CD4-positive, alpha-beta T cell (primary cell): Measurements from ENCODE around the gene SPDEF. TPM values are rescaled to one million over a fixed set of nuclear protein-coding genes. Genes with fewer than 3 reads are reported as not detected.

Source experiments
- ATAC-seq: fragments of 200-7000 bp; cut with Tn5 transposase; one replicate; pipeline ENCODE4 v1.10.0; 2022; ENCODE audit warnings: mild to moderate bottlenecking; ENCODE audit not compliant: poor library complexity
- CTCF ChIA-PET: fragments of 350-600 bp; sonication (Branson Sonifier 250); formaldehyde crosslinking; loops from one replicate; lab custom pipeline; 2021; ENCODE audit warnings: antibody characterized with exemption, inconsistent platforms; lab: Charles Lee
- POLR2A ChIA-PET: fragments of 350-600 bp; sonication (Branson Sonifier 250); formaldehyde crosslinking; loops from one replicate; lab custom pipeline; 2021; ENCODE audit warnings: antibody characterized with exemption, inconsistent platforms; lab: Charles Lee
- DNase-seq, 14 experiments: peaks; one replicate each; pipeline ENCODE4 v3.0.0-alpha.2; 2013 to 2020; ENCODE audit warnings: mixed read lengths in 2 of 14
- H3K27ac ChIP-seq, 2 donors: one replicate each; pipeline versions ENCODE4 v1.5.1 to v1.7.0; 2013; ENCODE audit warnings: low read length in 2 of 2, low read depth in 1 of 2, mild to moderate bottlenecking in 1 of 2
- H3K27me3 ChIP-seq, 2 experiments: 1 replicate in 1 of 2; 2 replicates in 1 of 2; pipeline versions ENCODE4 v1.6.1 to v1.7.0; 2013; ENCODE audit warnings: low read length in 2 of 2, control low read depth in 1 of 2, mild to moderate bottlenecking in 1 of 2, moderate library complexity in 1 of 2; ENCODE audit not compliant: insufficient read depth in 2 of 2, control insufficient read depth in 1 of 2
- H3K36me3 ChIP-seq: one replicate; pipeline ENCODE4 v1.6.1; 2013; ENCODE audit warnings: low read length, control low read depth; ENCODE audit not compliant: insufficient read depth
- H3K4me1 ChIP-seq: one replicate; pipeline ENCODE4 v1.6.1; 2013; ENCODE audit warnings: low read length, control low read depth; ENCODE audit not compliant: insufficient read depth
- H3K4me3 ChIP-seq: one replicate; pipeline ENCODE4 v1.5.1; 2013; ENCODE audit warnings: mild to moderate bottlenecking, low read length, moderate library complexity
- H3K9me3 ChIP-seq, 2 experiments: 1 replicate in 1 of 2; 2 replicates in 1 of 2; pipeline versions ENCODE4 v1.6.1 to v1.7.0; 2013; ENCODE audit warnings: low read length in 2 of 2, mild to moderate bottlenecking in 2 of 2, control low read depth in 1 of 2, moderate library complexity in 1 of 2; ENCODE audit not compliant: control insufficient read depth in 1 of 2, insufficient read depth in 1 of 2
- H3K27ac Mint-ChIP-seq: one replicate; pipeline ENCODE4 v1.8.0; 2020; ENCODE audit warnings: mixed read lengths
- H3K27me3 Mint-ChIP-seq: one replicate; pipeline ENCODE4 v1.8.0; 2021; ENCODE audit warnings: mixed read lengths
- H3K36me3 Mint-ChIP-seq: one replicate; pipeline ENCODE4 v1.8.0; 2021; ENCODE audit warnings: low read depth, mixed read lengths
- H3K4me1 Mint-ChIP-seq: one replicate; pipeline ENCODE4 v1.8.0; 2021; ENCODE audit warnings: low read depth, mixed read lengths
- H3K4me3 Mint-ChIP-seq: one replicate; pipeline ENCODE4 v1.8.0; 2020; ENCODE audit warnings: mild to moderate bottlenecking, mixed read lengths
- H3K9me3 Mint-ChIP-seq: one replicate; pipeline ENCODE4 v1.8.0; 2020; ENCODE audit warnings: mixed read lengths
- CTCF ChIP-seq: fragments of 200-600 bp; IDR thresholded peaks from one replicate; pipeline ENCODE4 v1.8.0; 2022; ENCODE audit warnings: antibody characterized with exemption, mild to moderate bottlenecking
- intact Hi-C, 2 experiments: fragments of 100-400 bp; cut with DNase I in 1 of 2; cut with micrococcal nuclease in 1 of 2; formaldehyde crosslinking; loops; one replicate each; pipeline versions ENCODE4 v1.15.1 to v1.9.0; 2023 to 2025; cut with DNase I, micrococcal nuclease
- total RNA-seq, 174 experiments: library from RNA in 2 of 174; stranded (reverse) in 2 of 174; gene quantifications; one replicate each; pipeline ENCODE4 v1.2.3 and lab custom pipeline; 2021 to 2026

SPDEF gene
- total RNA-seq, 2 experiments from 2014 or later: 0.17 to 0.36 TPM

GRCh38 chr6:34572021-34572420 lies 15.9 kb upstream of the SPDEF start:
- Histone ChIP-seq H3K4me3 (no peak overlapping the region), H3K36me3 (no peaks in the 10 kb centered on the region), H3K27me3 (no peaks in the 10 kb centered on the region), H3K27ac (no peak overlapping the region), H3K4me1 (no peaks in the 10 kb centered on the region), H3K9me3 (peaks cover 0 to 3% of the 10 kb centered on the region in 2 experiments)
- Mint-ChIP-seq H3K36me3 (no peaks in the 10 kb centered on the region), H3K27me3 (no peaks in the 10 kb centered on the region), H3K4me1 (peaks cover 6% of the 10 kb centered on the region), H3K9me3 (no peaks in the 10 kb centered on the region), H3K4me3 (no peak overlapping the region), H3K27ac (no peak overlapping the region)
- ChIA-PET POLR2A (no interaction called here), CTCF (no interaction called here)
- intact Hi-C loops: no loop called here
- DNase-seq (no peak), ATAC-seq (no peak)
- TF ChIP-seq CTCF: no peak

- no peaks in the 10 kb centered on the region for H3K27me3 ChIP-seq
- no peak for TF ChIP-seq CTCF
These were observed 15.3 kb upstream of the SPDEF start for GRCh38 chr6:34571388-34571787.

GRCh38 chr6:34570066-34570833 lies 14.1 kb upstream of the SPDEF start:
- peaks cover 0 to 3% of the 10 kb centered on the region in 2 experiments for H3K9me3 ChIP-seq
- no peaks in the 10 kb centered on the region for H3K27me3 ChIP-seq
- intact Hi-C loops: no loop called here
- no peak overlapping the region for H3K27ac ChIP-seq
- Mint-ChIP-seq H3K27ac (no peak overlapping the region), H3K27me3 (no peaks in the 10 kb centered on the region), H3K4me1 (no peaks in the 10 kb centered on the region), H3K9me3 (no peaks in the 10 kb centered on the region), H3K4me3 (no peak overlapping the region), H3K36me3 (no peaks in the 10 kb centered on the region)
- no peak overlapping the region for H3K4me3 ChIP-seq
- H3K4me1 ChIP-seq: no peaks in the 10 kb centered on the region
- TF ChIP-seq CTCF: no peak
- ChIA-PET CTCF (no interaction called here), POLR2A (no interaction called here)
- ATAC-seq: no peak
- H3K36me3 ChIP-seq: no peaks in the 10 kb centered on the region
- DNase-seq: no peak

More at GRCh38 chr6:34571388-34571787, 15.3 kb upstream of the SPDEF start:
- H3K27me3 Mint-ChIP-seq: no peaks in the 10 kb centered on the region
- DNase-seq (no peak), ATAC-seq (no peak)
- no peaks in the 10 kb centered on the region for H3K9me3 Mint-ChIP-seq
- Histone ChIP-seq H3K4me3 (no peak overlapping the region), H3K27ac (no peak overlapping the region), H3K36me3 (no peaks in the 10 kb centered on the region), H3K9me3 (peaks cover 0 to 3% of the 10 kb centered on the region in 2 experiments), H3K4me1 (no peaks in the 10 kb centered on the region)
- H3K4me3 Mint-ChIP-seq: no peak overlapping the region
- no peak overlapping the region for H3K27ac Mint-ChIP-seq
- ChIA-PET POLR2A (no interaction called here), CTCF (interaction anchor here (0.6 kb wide), 1 partner anchor 120 kb away, joined by 3 read pairs; no protein-coding TSS in a partner anchor)
- intact Hi-C loops: no loop called here
- H3K36me3 Mint-ChIP-seq: no peaks in the 10 kb centered on the region
- H3K4me1 Mint-ChIP-seq: peaks cover 4% of the 10 kb centered on the region
